ENCODE results near the gene LETMD1. TPM values are rescaled to one million over a fixed set of nuclear protein-coding genes. Genes with fewer than 3 reads are reported as not detected.

Gene LETMD1
- total RNA-seq: 30.3 and 47.3 TPM in 2 replicates
- 23.5 and 33.5 TPM in 2 replicates for polyA plus RNA-seq

GRCh38 chr12:51047655-51048540, at the start of gene LETMD1:
LETMD1 (plus strand) TSS chr12:51048327; CDS start chr12:51048357, 30 bp downstream.
- peak within 1 kb of the TSS; percentile 66 for H3K4me3 ChIP-seq
- H3K36me3 ChIP-seq: no peaks in the 10 kb centered on the region
- peaks cover 7% of the 10 kb centered on the region for H3K4me1 ChIP-seq (ENCODE audit: low read depth)
- peak; percentile 96 for TF ChIP-seq CTCF (IDR thresholded peaks at IDR 0.05; ENCODE audit: low read depth, low read length)
- H3K27ac ChIP-seq: peak within 1 kb of the TSS; percentile 88
- H3K27me3 ChIP-seq: no peaks in the 10 kb centered on the region
- peak; percentile 98 to 99 for DNase-seq (ENCODE audit: low read depth in 1 of 2, low spot score in 1 of 2)
- H3K9me3 ChIP-seq (ENCODE audit: low read depth): no peaks in the 10 kb centered on the region

GRCh38 chr12:50999093-50999492, 49.0 kb upstream of the LETMD1 start:
- Histone ChIP-seq H3K27ac (peak overlapping the region; percentile 45), H3K36me3 (peaks cover 17% of the 10 kb centered on the region), H3K27me3 (no peaks in the 10 kb centered on the region), H3K4me3 (no peak overlapping the region), H3K4me1 (ENCODE audit: low read depth) (no peaks in the 10 kb centered on the region), H3K9me3 (ENCODE audit: low read depth) (no peaks in the 10 kb centered on the region)
- no peak for DNase-seq (ENCODE audit: low read depth in 1 of 2, low spot score in 1 of 2)
- no peak for TF ChIP-seq CTCF (IDR thresholded peaks at IDR 0.05; ENCODE audit: low read depth, low read length)

GRCh38 chr12:51000245-51000644, 47.9 kb upstream of the LETMD1 start:
- Histone ChIP-seq H3K27ac (no peak overlapping the region), H3K9me3 (ENCODE audit: low read depth) (no peaks in the 10 kb centered on the region), H3K4me1 (ENCODE audit: low read depth) (no peaks in the 10 kb centered on the region), H3K36me3 (peaks cover 19% of the 10 kb centered on the region), H3K27me3 (no peaks in the 10 kb centered on the region), H3K4me3 (no peak overlapping the region)
- TF ChIP-seq CTCF (IDR thresholded peaks at IDR 0.05; ENCODE audit: low read depth, low read length): no peak
- no peak for DNase-seq (ENCODE audit: low read depth in 1 of 2, low spot score in 1 of 2)

- Histone ChIP-seq H3K36me3 (peaks cover 13% of the 10 kb centered on the region), H3K4me3 (no peak overlapping the region), H3K27ac (no peak overlapping the region), H3K4me1 (ENCODE audit: low read depth) (no peaks in the 10 kb centered on the region), H3K27me3 (no peaks in the 10 kb centered on the region), H3K9me3 (ENCODE audit: low read depth) (no peaks in the 10 kb centered on the region)
- no peak for DNase-seq (ENCODE audit: low read depth in 1 of 2, low spot score in 1 of 2)
- no peak for TF ChIP-seq CTCF (IDR thresholded peaks at IDR 0.05; ENCODE audit: low read depth, low read length)
These were observed 46.3 kb upstream of the LETMD1 start for GRCh38 chr12:51001799-51002198.

GRCh38 chr12:51004504-51004903, 43.6 kb upstream of the LETMD1 start:
- Histone ChIP-seq H3K27me3 (no peaks in the 10 kb centered on the region), H3K4me1 (ENCODE audit: low read depth) (no peaks in the 10 kb centered on the region), H3K9me3 (ENCODE audit: low read depth) (no peaks in the 10 kb centered on the region), H3K4me3 (no peak overlapping the region), H3K36me3 (peaks cover 27% of the 10 kb centered on the region), H3K27ac (peak overlapping the region; percentile 4)
- no peak for TF ChIP-seq CTCF (IDR thresholded peaks at IDR 0.05; ENCODE audit: low read depth, low read length)
- DNase-seq (ENCODE audit: low read depth in 1 of 2, low spot score in 1 of 2): no peak
